Measurements from ENCODE around the gene CLEC4F.

The CLEC4F gene

DNA sequence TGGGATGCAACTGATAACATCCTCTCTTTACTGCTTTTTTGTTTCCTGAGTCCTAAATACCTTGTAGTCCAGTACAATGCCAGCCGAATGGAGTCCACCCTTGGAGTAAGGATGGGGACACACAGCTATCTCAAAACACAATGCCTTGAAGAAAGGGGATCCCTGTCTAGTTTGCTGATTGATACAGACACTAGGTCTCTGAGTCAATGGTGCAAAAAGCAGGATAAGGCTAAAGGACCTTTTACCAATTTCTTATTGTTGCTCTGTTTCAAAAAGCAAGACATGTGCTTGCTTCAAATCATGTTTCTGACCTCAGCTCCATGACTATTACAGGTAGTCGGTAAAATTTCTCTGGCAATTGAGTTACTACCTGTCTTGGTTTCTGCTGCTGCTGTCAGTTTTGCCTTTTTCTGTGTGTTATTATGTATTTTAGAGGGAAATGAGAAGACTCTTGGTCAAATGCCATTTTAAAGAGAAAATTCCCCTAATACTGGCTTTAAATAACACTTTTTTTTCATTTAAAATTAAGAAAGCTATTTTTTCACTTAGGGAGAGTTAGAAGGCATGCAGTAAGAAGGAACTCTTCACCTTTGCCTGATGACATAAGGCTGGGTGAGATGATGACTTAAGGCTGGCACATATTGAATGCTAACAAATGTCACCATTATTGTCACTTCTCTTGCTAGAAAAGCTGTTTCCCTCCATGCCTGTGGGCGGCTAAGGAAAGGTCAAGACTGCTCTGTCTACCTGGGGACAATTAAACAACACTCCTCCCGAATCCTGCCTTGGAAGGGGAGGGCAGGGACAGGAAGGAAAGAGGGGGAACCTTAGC lies 25.0 kb downstream of the CLEC4F start:
- no peak for DNase-seq (ENCODE audit: low read depth, low spot score)
- H3K4me3 ChIP-seq (ENCODE audit: low read length) = no peak overlapping the region

DNA sequence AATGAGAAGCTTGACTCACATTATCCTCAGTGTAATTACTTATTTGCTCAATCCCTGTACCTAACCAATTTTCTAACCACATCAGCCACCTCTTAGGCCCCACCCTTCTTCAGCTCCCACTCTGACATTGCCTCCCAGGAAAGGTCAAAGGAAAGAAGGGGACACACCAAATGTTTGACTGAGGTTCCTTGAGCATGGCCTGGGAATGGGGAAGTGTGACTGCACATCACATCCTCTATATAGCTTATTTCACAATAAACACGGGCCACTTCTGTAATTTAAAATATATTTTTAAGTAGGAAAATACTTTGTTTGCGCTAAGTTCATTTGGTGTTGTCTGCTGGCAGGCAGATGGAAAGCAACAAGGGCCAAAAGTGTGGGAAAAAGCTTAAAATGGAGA lies 26.9 kb downstream of the CLEC4F start:
- no peak for DNase-seq (ENCODE audit: low read depth, low spot score)
- no peak overlapping the region for H3K4me3 ChIP-seq (ENCODE audit: low read length)

DNA sequence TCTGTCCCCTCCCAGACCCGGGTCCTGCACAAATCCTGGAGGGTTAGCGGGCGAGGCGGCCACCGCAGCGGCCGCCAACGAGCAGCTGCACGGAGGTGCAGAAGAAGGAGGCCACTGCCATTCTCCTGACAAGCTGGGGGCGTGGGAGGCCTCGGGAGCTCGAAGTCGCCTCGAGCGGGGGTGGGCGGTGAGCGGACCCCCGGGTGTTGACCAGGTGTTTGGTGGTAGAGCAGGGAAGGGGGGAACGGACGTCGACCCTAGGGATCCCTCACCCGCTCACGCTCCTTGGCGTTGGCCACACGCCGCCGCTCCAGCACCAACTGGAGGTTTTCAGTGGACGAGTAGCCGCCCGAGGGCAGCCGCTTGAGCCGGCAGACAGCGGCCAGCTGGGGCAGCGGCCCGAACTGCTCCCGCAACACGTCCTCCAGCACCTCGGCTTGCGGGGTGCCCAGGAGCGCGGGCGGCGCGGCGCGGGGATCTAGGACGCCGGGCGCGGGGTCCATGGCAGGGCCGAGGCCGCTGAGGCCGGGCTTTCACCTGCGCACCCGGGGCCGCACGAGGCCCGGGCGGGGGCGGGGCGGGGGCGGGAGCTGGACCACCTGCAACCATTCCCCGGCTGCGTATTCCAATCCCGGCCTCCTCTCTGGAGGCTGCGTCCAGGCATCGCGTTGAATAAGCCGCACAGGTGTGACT lies 30.1 kb downstream of the CLEC4F start, which contains the start of gene FIGLA:
TSS of gene FIGLA (minus strand) at position 508 of the 693 bp plus-strand sequence. CDS start at position 503, 5 bp downstream.
- no peak within 1 kb of the TSS; the same call in 1 of the 2 replicates for H3K4me3 ChIP-seq (ENCODE audit: low read length)
- DNase-seq (ENCODE audit: low read depth, low spot score) = no peak

- DNase-seq (ENCODE audit: low read depth, low spot score) = peak; percentile 50
- H3K4me3 ChIP-seq (ENCODE audit: low read length) = no peak overlapping the region; the same call in 1 of the 2 replicates
These were observed 30.9 kb downstream of the CLEC4F start for GRCh38 chr2:70789304-70790135.

DNA sequence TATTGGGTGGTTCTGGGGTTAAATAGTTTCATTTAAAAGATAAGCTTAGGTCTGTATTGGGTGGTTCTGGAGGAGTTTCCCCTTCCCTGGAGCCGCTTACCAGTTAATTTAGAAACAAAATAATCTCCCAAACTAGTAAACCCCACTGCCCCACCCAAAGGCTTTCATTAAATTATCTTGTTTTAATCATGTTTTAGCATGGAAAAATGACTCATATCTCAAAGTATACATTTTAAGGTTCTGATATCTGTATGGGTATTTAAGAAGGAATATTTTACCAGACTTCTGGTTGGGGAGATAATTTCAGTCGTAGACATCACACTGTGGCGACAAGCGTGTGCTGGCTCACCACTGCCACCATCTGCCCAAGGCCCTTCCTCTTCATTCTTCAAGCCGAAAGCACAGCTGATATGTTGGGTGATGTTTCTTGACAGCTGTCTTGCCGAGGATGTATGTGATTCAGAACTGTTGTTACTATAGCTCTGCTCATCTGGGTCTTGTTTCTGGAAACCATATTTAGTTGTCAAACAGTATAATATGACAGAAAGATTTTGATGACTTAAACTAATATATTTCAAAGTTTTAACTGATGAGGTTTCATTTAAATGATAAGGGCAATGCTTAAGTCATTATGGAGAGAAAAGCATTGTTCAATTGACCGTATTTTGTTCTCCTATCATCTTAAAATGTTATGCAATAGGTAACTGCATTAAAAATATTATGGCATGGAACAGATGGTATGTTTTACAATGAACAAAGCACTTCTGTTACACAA lies 35.1 kb downstream of the CLEC4F start:
- DNase-seq (ENCODE audit: low read depth, low spot score) = peak; percentile 46
- H3K4me3 ChIP-seq (ENCODE audit: low read length) = no peak overlapping the region

- DNase-seq (ENCODE audit: low read depth, low spot score) = no peak
- no peak overlapping the region for H3K4me3 ChIP-seq (ENCODE audit: low read length)
These were observed 36.1 kb downstream of the CLEC4F start for GRCh38 chr2:70784320-70784719.

DNA sequence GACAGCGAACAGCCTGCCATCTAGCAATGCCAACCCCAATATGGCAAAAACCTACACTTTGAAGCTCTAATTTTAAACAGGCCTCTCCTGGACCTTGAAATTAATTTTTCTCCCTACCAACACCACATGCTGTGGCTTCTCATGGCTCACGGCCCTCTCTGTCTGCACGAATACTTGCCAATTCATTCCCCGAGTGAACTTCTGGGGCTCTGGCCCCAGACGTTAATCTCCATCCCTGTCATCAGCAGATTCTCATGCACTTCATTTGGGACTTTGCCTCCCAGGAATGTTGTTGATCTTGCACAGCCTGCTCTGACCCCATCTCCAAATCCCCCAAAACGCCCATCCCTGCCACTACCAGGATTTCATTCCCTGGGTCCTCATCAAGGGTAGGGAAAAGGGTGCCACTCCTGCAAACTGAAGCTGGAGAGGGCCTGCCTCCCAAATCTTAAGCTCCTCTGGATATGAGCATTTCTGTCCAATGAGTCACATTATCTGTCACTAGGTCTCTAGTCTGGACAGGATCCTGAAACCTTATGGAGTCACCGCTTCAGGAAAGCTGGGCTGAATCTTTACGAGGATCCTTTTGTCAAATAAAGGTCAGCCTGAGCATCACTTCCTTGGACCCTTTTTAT lies 40.4 kb downstream of the CLEC4F start:
- no peak for DNase-seq (ENCODE audit: low read depth, low spot score)
- H3K4me3 ChIP-seq (ENCODE audit: low read length) = no peak overlapping the region

DNA sequence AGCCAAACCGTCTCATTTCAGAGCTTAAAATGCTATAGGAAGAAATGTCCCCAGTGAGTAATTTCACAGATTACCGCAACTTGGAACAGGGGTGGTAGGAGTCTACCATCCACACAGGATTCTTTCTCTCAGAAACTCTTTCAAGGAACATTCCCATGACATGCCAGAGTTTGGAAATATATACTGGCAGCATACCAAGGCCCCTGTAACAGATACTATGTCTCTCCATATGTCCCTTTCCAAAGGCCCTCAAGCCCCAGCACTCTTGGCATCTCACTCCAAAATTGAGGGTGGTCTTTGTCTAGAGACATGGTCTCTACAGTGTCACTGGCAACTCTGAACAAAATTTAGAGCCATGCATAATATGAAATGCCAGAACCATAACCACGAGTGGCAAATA lies 40.9 kb downstream of the CLEC4F start:
- no peak for DNase-seq (ENCODE audit: low read depth, low spot score)
- no peak overlapping the region for H3K4me3 ChIP-seq (ENCODE audit: low read length)

- H3K4me3 ChIP-seq (ENCODE audit: low read length) = no peak overlapping the region
- no peak for DNase-seq (ENCODE audit: low read depth, low spot score)
These were observed 41.7 kb downstream of the CLEC4F start for GRCh38 chr2:70778676-70779075.

GRCh38 chr2:70777450-70777849 lies 42.9 kb downstream of the CLEC4F start:
- H3K4me3 ChIP-seq (ENCODE audit: low read length) = no peak overlapping the region
- DNase-seq (ENCODE audit: low read depth, low spot score) = no peak

DNA sequence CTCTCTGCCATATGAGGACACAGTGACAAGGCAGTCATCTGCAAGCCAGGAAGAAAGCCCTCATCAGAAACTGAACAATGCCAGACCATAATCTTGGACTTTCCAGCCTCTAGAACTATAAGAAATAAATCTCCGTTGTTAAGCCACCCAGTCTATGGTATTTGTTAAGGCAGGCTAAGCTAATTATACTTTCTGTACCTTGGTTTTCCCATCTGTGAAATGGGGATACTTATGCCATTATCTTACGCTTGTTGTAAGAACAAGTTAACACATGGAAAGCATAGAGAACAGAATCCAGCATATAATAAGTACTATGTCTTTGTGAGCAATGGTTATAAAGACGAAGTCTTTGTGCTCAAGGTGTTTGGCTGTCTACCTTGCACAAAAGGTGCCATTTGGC lies 44.1 kb downstream of the CLEC4F start:
- H3K4me3 ChIP-seq (ENCODE audit: low read length) = no peak overlapping the region
- no peak for DNase-seq (ENCODE audit: low read depth, low spot score)

GRCh38 chr2:70775141-70775540 lies 45.3 kb downstream of the CLEC4F start:
- no peak overlapping the region for H3K4me3 ChIP-seq (ENCODE audit: low read length)
- DNase-seq (ENCODE audit: low read depth, low spot score) = no peak

DNA sequence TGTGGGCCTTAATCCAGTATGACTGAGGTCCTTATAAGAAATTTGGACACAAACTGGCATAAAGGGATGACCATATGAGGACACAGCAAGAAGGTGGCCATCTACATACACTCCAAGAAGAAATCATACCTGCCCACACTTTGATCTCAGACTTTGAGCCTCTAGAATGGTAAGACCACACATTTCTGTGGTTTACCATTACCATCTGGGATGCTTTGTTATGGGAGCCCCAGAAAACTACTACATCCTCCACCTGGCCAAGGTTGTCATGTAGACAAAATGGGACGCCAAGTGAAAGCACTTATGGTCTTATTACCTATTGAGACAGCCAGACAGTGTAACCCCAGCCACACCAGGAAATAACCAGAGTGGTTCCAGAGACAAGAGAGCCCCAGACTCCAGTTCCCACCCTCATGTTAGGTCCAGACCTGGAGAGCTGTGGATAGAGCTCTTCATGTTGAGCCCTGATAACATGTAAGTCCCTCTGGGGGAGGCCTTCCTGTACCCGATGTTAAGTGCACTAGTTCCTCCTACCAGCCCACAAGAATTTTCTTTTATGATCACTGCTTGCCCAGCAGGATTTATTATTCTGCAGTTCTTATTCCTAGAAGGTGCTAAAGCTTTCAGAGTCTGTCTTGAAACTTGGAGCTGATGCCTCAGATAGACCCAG lies 47.8 kb downstream of the CLEC4F start:
- peak; percentile 18 for DNase-seq (ENCODE audit: low read depth, low spot score)
- no peak overlapping the region for H3K4me3 ChIP-seq (ENCODE audit: low read length)

- H3K4me3 ChIP-seq (ENCODE audit: low read length) = no peak overlapping the region
- DNase-seq (ENCODE audit: low read depth, low spot score) = no peak
These were observed 49.0 kb downstream of the CLEC4F start for GRCh38 chr2:70771446-70771845.

DNA sequence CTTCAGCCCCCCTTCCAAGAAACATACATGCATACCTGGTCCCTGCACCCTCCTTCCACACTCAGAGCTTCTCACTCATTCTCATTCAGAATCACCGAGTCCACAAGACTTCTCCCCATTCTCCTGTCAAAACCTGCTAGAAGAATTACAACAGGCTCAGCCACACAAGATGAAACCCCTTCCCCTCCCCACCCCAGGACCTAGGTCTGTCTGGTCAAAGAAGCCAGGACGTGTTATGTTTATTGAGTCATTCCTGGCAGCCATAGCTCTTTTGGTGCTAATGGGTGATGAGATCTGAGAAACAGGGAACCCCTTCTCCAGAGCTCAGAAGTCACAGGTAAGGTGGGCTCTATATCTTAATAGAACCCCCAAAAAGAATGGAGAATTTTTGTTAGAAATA lies 50.9 kb downstream of the CLEC4F start:
- no peak overlapping the region for H3K4me3 ChIP-seq (ENCODE audit: low read length)
- DNase-seq (ENCODE audit: low read depth, low spot score) = no peak

- no peak for DNase-seq (ENCODE audit: low read depth, low spot score)
- no peak overlapping the region for H3K4me3 ChIP-seq (ENCODE audit: low read length)
These were observed 51.8 kb downstream of the CLEC4F start for GRCh38 chr2:70768590-70769085.

GRCh38 chr2:70767699-70768589 lies 52.5 kb downstream of the CLEC4F start, which contains the start of gene ADD2:
ADD2 (minus strand) TSS chr2:70768200; CDS start chr2:70706408, 61,792 bp downstream.
- H3K4me3 ChIP-seq (ENCODE audit: low read length) = peak within 1 kb of the TSS; percentile 47
- DNase-seq (ENCODE audit: low read depth, low spot score) = peak; percentile 12
